ENCODE results near the gene SP140.

GRCh38 chr2:230208576-230208975 lies 17.0 kb upstream of the SP140 start:
- TF ChIP-seq CTCF (IDR thresholded peaks at IDR 0.05; ENCODE audit: low read length) (no peak), EZH2 (optimal IDR thresholded peaks at IDR 0.05; ENCODE audit: low read depth, low read length) (no peak), EZH2phosphoT487 (IDR thresholded peaks at IDR 0.05; ENCODE audit: low read length) (no peak)
